SJSA1 (cell line): ENCODE data around the gene ARID3B. TPM values are rescaled to one million over a fixed set of nuclear protein-coding genes. Genes with fewer than 3 reads are reported as not detected.

Source experiments
- DNase-seq, 2 experiments: peaks; one replicate each; pipeline ENCODE4 v3.0.0-alpha.2; 2015 to 2020; ENCODE audit warnings: low spot score in 2 of 2, low read depth in 1 of 2
- H3K27ac ChIP-seq: fragments of 250-450 bp; sonication (Bioruptor Pico); 2 replicates; pipeline ENCODE4 v1.5.1; 2020; ENCODE audit warnings: mild to moderate bottlenecking, moderate library complexity
- H3K27me3 ChIP-seq: fragments of 250-450 bp; sonication (Bioruptor Pico); replicated peaks from 2 replicates; pipeline ENCODE4 v1.5.1; 2020; ENCODE audit warnings: mild to moderate bottlenecking, moderate library complexity
- H3K36me3 ChIP-seq: fragments of 250-450 bp; sonication (Bioruptor Pico); 2 replicates; pipeline ENCODE4 v1.5.1; 2020; ENCODE audit warnings: mild to moderate bottlenecking
- H3K4me1 ChIP-seq: fragments of 250-450 bp; sonication (Bioruptor Pico); replicated peaks from 2 replicates; pipeline ENCODE4 v1.6.1; 2021; ENCODE audit warnings: mild to moderate bottlenecking
- H3K4me3 ChIP-seq: fragments of 250-450 bp; sonication (Bioruptor Pico); 2 replicates; pipeline ENCODE4 v1.5.1; 2020; ENCODE audit warnings: mild to moderate bottlenecking
- H3K9me3 ChIP-seq: fragments of 250-450 bp; sonication (Bioruptor Pico); replicated peaks from 2 replicates; pipeline ENCODE4 v1.5.1; 2020; ENCODE audit warnings: mild to moderate bottlenecking
- total RNA-seq: library from RNA; depleted of rRNA; stranded (reverse); fragments of >200 nt; shearing (Covaris generic); gene quantifications from 2 replicates; pipeline ENCODE4 v1.2.3, GENCODE V29; 2014

The ARID3B gene
- total RNA-seq, 1 experiment from 2014 or later: 1.4 TPM

- no peaks in the 10 kb centered on the region for H3K27me3 ChIP-seq
- peak; percentile 66 to 77 for DNase-seq
- peaks cover 31% of the 10 kb centered on the region for H3K4me1 ChIP-seq
- H3K27ac ChIP-seq: no peak overlapping the region
- no peak overlapping the region for H3K4me3 ChIP-seq
- no peaks in the 10 kb centered on the region for H3K9me3 ChIP-seq
- peaks cover 77% of the 10 kb centered on the region for H3K36me3 ChIP-seq
These were observed 78.0 kb downstream of the ARID3B start for GRCh38 chr15:74618841-74619596.

- H3K27ac ChIP-seq: no peak overlapping the region
These were observed 79.1 kb downstream of the ARID3B start for GRCh38 chr15:74619916-74620635.

DNA sequence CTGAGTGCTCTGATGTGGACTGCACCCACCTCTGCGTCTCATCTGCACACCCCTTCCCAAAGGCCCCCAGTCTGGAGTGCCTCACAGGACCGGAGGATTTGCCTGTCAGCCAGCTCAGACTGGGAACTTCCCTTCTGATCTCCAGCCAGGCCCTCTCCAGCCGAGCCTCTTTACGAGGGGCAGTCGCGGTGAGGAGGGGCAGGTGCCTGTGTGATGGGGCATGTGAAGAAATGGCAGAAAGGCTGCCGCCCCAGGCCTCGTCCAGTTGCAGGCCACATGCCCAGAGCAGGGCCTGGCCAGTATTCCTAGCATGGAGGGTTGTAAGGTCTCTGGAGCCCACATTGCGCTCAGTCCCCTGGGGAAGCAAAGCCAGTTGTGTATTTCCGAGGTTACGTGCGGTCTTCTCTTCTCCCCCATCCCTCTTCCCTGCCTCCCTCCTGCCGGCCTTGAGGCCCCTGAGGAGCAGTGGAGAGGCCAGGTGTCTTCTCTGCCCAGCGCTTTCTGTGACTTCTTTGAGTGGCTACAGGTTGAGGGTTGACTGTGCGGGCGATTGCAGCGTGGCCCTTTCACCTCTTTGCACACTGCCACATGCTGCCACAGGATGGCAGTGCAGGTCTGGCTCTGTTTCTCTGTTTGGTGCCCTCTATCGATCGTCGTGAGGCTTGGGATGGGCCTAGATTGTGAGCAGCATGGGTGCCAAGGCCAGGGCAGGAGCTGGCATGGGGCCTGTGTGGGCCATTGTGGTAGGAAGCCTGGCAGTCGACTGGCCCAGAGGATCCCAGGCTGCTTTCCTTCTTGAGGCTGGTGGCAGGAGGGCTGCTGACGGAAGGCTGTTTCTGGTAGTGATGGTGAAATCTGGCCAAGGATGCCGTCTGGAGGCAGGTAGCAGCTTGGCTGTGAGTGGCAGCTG is 79.9 kb downstream of the ARID3B start:
- DNase-seq: peak; percentile 55 to 78
- peaks cover 27% of the 10 kb centered on the region for H3K4me1 ChIP-seq

More at GRCh38 chr15:74619916-74620635, 79.1 kb downstream of the ARID3B start:
- Histone ChIP-seq H3K9me3 (no peaks in the 10 kb centered on the region), H3K4me1 (peaks cover 27% of the 10 kb centered on the region), H3K36me3 (peaks cover 87% of the 10 kb centered on the region), H3K27me3 (no peaks in the 10 kb centered on the region), H3K4me3 (no peak overlapping the region)
- DNase-seq: no peak

DNA sequence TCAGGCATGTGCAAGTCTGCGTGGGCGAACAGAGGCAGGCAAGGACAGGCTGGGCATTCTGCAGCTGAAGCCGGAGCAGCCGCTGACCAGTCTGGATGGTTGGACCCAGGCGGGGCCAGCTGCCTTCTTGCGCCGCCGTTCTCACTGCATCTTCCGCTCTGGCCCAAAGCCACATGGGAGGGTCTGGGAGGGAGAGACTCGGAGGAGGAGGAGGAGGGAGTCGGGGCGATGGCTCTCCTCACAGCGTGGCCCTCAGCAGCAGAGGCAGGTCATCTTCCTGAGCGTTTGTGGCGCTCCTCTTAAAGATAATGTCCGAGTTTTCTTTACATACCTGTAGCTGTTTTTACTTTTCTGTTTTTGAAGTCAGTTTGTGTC is 80.5 kb downstream of the ARID3B start:
- H3K4me1 ChIP-seq: peaks cover 26% of the 10 kb centered on the region
- H3K36me3 ChIP-seq: peaks cover 91% of the 10 kb centered on the region
- no peaks in the 10 kb centered on the region for H3K9me3 ChIP-seq
- no peak for DNase-seq
- H3K4me3 ChIP-seq: no peak overlapping the region
- no peaks in the 10 kb centered on the region for H3K27me3 ChIP-seq
- H3K27ac ChIP-seq: no peak overlapping the region

More for the DNA sequence above, 79.9 kb downstream of the ARID3B start:
- Histone ChIP-seq H3K9me3 (no peaks in the 10 kb centered on the region), H3K27ac (no peak overlapping the region), H3K4me3 (no peak overlapping the region), H3K36me3 (peaks cover 88% of the 10 kb centered on the region), H3K27me3 (no peaks in the 10 kb centered on the region)

DNA sequence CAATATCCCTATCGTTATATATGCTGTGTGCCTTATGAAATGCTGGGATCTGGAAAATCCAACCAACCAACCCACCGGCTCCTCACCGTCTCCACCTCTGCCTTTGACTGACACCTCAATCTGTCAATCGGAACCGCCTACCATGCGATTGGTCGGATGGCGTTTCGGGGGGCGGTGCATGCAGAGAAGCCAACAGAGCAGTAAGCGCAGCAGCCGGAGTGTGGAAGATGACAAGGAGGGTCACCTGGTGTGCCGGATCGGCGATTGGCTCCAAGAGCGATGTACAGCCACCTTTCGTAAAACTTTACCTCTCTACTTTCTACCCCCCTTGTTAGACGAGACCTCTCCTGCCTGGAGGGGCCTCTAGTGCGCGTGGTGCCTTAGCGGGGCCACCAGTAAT is 80.9 kb downstream of the ARID3B start:
- Histone ChIP-seq H3K36me3 (peaks cover 93% of the 10 kb centered on the region), H3K27ac (no peak overlapping the region), H3K9me3 (no peaks in the 10 kb centered on the region)

GRCh38 chr15:74622758-74623157 is 81.7 kb downstream of the ARID3B start:
- H3K4me3 ChIP-seq: no peak overlapping the region
- no peaks in the 10 kb centered on the region for H3K9me3 ChIP-seq
- no peaks in the 10 kb centered on the region for H3K27me3 ChIP-seq
- no peak overlapping the region for H3K27ac ChIP-seq
- H3K4me1 ChIP-seq: peaks cover 15% of the 10 kb centered on the region
- DNase-seq: no peak
- peaks cover 94% of the 10 kb centered on the region for H3K36me3 ChIP-seq

More for the DNA sequence above, 80.9 kb downstream of the ARID3B start:
- no peak for DNase-seq
- H3K4me1 ChIP-seq: peaks cover 22% of the 10 kb centered on the region
- H3K27me3 ChIP-seq: no peaks in the 10 kb centered on the region
- H3K4me3 ChIP-seq: no peak overlapping the region

DNA sequence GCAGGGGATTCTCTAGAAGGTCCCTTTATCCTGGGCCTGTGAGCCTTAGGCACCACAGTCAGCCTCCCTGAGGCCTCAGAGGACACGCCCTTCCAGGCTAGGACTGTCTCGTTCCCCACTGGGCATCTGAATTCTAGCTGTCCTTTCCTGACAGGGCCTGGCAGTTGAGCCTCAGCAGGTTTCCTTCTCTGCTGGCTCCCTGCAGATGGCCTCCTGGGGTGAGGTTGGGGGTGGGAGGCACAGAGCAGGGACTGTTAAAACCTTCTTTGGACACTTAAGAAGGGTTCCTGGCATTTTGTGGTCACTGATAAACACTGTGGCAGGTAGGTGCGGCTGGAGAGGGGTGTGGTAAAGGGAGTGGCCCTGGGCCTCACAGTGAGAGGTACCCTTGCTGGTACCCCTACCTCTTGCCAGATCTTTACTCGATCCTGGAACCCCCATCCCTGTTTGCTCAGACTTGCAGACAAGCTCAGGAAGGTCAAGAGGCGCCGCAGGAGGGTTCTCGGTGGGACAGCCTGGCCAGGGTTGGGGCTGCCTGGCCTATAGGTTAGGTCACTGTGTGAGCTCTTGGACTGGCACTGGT is 83.1 kb downstream of the ARID3B start:
- Histone ChIP-seq H3K27ac (no peak overlapping the region), H3K4me3 (no peak overlapping the region), H3K27me3 (no peaks in the 10 kb centered on the region), H3K9me3 (no peaks in the 10 kb centered on the region), H3K4me1 (peaks cover 2% of the 10 kb centered on the region), H3K36me3 (peaks cover 100% of the 10 kb centered on the region)
- no peak for DNase-seq

DNA sequence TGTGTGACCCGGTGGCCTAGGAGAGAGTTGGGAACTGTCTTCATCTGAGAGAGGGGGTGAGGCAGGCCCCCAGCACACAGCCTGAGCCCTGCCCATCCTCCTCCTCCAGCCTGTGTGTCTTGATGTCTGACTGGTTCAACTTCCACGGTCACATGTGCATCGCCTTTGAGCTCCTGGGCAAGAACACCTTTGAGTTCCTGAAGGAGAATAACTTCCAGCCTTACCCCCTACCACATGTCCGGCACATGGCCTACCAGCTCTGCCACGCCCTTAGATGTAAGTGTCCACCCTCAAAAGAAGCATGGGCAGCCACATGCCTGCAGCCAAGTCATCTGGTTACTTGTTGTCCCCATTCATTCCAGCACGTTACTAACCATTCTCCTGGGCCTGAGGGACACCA is 84.7 kb downstream of the ARID3B start:
- Histone ChIP-seq H3K27ac (no peak overlapping the region), H3K36me3 (peaks cover 98% of the 10 kb centered on the region), H3K4me1 (no peaks in the 10 kb centered on the region), H3K27me3 (no peaks in the 10 kb centered on the region), H3K9me3 (no peaks in the 10 kb centered on the region), H3K4me3 (no peak overlapping the region)
- no peak for DNase-seq

GRCh38 chr15:74626336-74626735 is 85.3 kb downstream of the ARID3B start:
- no peak overlapping the region for H3K4me3 ChIP-seq
- H3K36me3 ChIP-seq: peaks cover 98% of the 10 kb centered on the region
- H3K4me1 ChIP-seq: no peaks in the 10 kb centered on the region
- no peak overlapping the region for H3K27ac ChIP-seq
- DNase-seq: no peak
- no peaks in the 10 kb centered on the region for H3K9me3 ChIP-seq
- no peaks in the 10 kb centered on the region for H3K27me3 ChIP-seq

DNA sequence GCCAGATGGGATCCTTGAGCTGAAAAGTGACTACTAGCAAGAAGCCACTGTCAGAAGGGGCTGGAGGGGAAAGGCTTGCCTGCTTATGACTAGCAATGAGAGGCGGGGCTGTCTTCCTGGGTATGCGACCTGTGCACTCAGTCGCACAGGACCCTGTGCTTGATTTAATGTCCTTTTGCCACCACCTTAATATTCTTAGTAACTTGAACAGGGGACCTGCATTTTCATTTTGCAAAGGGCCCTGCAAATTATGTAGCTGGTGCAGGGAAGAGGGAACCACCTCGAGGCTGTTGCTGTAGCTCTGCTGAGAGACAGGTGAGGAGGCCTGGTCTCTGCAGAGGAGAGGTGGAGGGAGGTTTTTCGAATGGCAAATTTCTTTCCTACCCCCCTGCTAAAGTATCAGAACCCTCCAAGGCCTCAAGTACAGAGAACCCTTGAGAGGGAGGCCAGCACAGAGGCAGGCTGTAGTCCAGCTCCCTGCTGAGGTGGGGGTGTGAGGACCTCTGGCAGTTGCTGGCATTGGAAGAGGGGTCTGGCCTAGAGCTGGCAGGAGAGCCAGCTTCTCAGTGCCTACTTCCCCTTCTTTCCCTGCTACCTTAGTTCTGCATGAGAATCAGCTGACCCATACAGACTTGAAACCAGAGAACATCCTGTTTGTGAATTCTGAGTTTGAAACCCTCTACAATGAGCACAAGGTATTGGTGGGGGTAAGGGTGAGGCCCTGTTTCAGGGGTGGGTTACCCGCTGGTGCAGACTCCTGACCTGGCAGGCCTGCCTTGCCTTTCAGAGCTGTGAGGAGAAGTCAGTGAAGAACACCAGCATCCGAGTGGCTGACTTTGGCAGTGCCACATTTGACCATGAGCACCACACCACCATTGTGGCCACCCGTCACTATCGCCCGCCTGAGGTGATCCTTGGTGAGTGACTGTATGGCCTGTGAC is 86.0 kb downstream of the ARID3B start:
- Histone ChIP-seq H3K9me3 (no peaks in the 10 kb centered on the region), H3K27me3 (no peaks in the 10 kb centered on the region), H3K4me1 (no peaks in the 10 kb centered on the region), H3K36me3 (peaks cover 98% of the 10 kb centered on the region), H3K27ac (no peak overlapping the region), H3K4me3 (no peak overlapping the region)
- DNase-seq: no peak

GRCh38 chr15:74627766-74628165 is 86.7 kb downstream of the ARID3B start:
- no peaks in the 10 kb centered on the region for H3K27me3 ChIP-seq
- H3K4me1 ChIP-seq: no peaks in the 10 kb centered on the region
- DNase-seq: no peak
- H3K9me3 ChIP-seq: no peaks in the 10 kb centered on the region
- no peak overlapping the region for H3K27ac ChIP-seq
- peaks cover 98% of the 10 kb centered on the region for H3K36me3 ChIP-seq
- no peak overlapping the region for H3K4me3 ChIP-seq

GRCh38 chr15:74628199-74628598 is 87.2 kb downstream of the ARID3B start:
- Histone ChIP-seq H3K27ac (no peak overlapping the region), H3K4me3 (no peak overlapping the region), H3K27me3 (no peaks in the 10 kb centered on the region), H3K36me3 (peaks cover 98% of the 10 kb centered on the region), H3K4me1 (no peaks in the 10 kb centered on the region), H3K9me3 (no peaks in the 10 kb centered on the region)
- no peak for DNase-seq
